Measurements from ENCODE around the gene BCLAF1. TPM values are rescaled to one million over a fixed set of nuclear protein-coding genes. Genes with fewer than 3 reads are reported as not detected.
"Not testable (repeated sequence)": the region's sequence is repeated elsewhere in the genome, so short reads cannot be mapped to it uniquely, and the experiment has no call there.

BCLAF1 gene
- total and polyA plus RNA-seq, 3 donors from 2014 or later = 39.0 to 188 (median 167) TPM

- Histone ChIP-seq H3K36me3 (ENCODE audit: low read depth, missing control alignments) (no peaks in the 10 kb centered on the region), H3K27me3 (no peaks in the 10 kb centered on the region), H3K4me1 (no peaks in the 10 kb centered on the region), H3K9me3 (no peaks in the 10 kb centered on the region), H3K4me3 (no peak overlapping the region), H3K27ac (no peak overlapping the region)
- DNase-seq = no peak
- 91 to 97% methylated on average over 3 of the region's 3 CpGs for WGBS, 2 donors
- intact Hi-C loops (cut with DNase I; ENCODE audit: low total_unique reads) = no loop called here
- TF ChIP-seq, protein P1, sequence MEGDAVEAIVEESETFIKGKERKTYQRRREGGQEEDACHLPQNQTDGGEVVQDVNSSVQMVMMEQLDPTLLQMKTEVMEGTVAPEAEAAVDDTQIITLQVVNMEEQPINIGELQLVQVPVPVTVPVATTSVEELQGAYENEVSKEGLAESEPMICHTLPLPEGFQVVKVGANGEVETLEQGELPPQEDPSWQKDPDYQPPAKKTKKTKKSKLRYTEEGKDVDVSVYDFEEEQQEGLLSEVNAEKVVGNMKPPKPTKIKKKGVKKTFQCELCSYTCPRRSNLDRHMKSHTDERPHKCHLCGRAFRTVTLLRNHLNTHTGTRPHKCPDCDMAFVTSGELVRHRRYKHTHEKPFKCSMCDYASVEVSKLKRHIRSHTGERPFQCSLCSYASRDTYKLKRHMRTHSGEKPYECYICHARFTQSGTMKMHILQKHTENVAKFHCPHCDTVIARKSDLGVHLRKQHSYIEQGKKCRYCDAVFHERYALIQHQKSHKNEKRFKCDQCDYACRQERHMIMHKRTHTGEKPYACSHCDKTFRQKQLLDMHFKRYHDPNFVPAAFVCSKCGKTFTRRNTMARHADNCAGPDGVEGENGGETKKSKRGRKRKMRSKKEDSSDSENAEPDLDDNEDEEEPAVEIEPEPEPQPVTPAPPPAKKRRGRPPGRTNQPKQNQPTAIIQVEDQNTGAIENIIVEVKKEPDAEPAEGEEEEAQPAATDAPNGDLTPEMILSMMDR (IDR thresholded peaks at IDR 0.05) = no peak
- TF ChIP-seq POLR2A (IDR thresholded peaks at IDR 0.05) = no peak
Observed at GRCh38 chr6:136312975-136313374, 23.3 kb upstream of the BCLAF1 start.

- intact Hi-C loops (cut with DNase I; ENCODE audit: low total_unique reads) = no loop called here
- 94 to 100% methylated on average over 1 of the region's 1 CpG for WGBS, 2 donors
Observed at GRCh38 chr6:136309729-136310311, 20.2 kb upstream of the BCLAF1 start.

DNA sequence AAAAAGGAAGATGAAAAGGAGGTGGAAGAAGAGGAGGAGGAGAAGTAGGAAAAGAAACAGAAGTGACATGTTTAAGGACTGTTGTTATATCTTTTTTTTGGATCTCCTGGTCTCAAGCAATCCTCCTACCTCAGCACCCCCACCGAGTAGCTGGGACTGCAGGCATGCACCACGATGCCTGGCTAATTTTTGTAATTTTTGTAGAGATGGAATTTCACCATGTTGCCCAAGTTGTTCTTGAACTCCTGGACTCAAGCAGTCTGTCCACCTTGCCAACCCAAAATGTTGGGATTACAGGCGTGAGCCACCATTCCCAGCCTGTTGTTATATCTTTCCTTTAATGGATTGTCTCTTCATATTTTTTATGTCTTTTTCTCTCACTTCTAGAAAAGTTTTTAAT lies 19.5 kb upstream of the BCLAF1 start:
- 90 to 93% methylated on average over 3 of the region's 3 CpGs for WGBS, 2 donors
- no peak for TF ChIP-seq POLR2A (IDR thresholded peaks at IDR 0.05)
- TF ChIP-seq, protein P1 (IDR thresholded peaks at IDR 0.05) = no peak
- H3K4me3 ChIP-seq = no peak overlapping the region
- no peaks in the 10 kb centered on the region for H3K4me1 ChIP-seq
- no peaks in the 10 kb centered on the region for H3K36me3 ChIP-seq (ENCODE audit: low read depth, missing control alignments)
- no peaks in the 10 kb centered on the region for H3K9me3 ChIP-seq
- H3K27me3 ChIP-seq = no peaks in the 10 kb centered on the region
- no peak overlapping the region for H3K27ac ChIP-seq
- DNase-seq = no peak
- intact Hi-C loops (cut with DNase I; ENCODE audit: low total_unique reads) = no loop called here

More at GRCh38 chr6:136309729-136310311, 20.2 kb upstream of the BCLAF1 start:
- no peaks in the 10 kb centered on the region for H3K9me3 ChIP-seq
- H3K4me3 ChIP-seq = no peak overlapping the region
- H3K27ac ChIP-seq = no peak overlapping the region
- H3K4me1 ChIP-seq = no peaks in the 10 kb centered on the region
- TF ChIP-seq POLR2A (IDR thresholded peaks at IDR 0.05) = no peak
- TF ChIP-seq, protein P1 (IDR thresholded peaks at IDR 0.05) = no peak
- no peaks in the 10 kb centered on the region for H3K36me3 ChIP-seq (ENCODE audit: low read depth, missing control alignments)
- H3K27me3 ChIP-seq = no peaks in the 10 kb centered on the region
- no peak for DNase-seq

GRCh38 chr6:136308469-136308868 lies 18.8 kb upstream of the BCLAF1 start:
- 85 to 86% methylated on average over 1 of the region's 1 CpG for WGBS, 2 donors
- H3K27ac ChIP-seq; H3K4me1 ChIP-seq; H3K9me3 ChIP-seq; H3K4me3 ChIP-seq; H3K27me3 ChIP-seq; DNase-seq; H3K36me3 ChIP-seq (ENCODE audit: low read depth, missing control alignments); intact Hi-C loops (cut with DNase I; ENCODE audit: low total_unique reads): not testable (repeated sequence)

GRCh38 chr6:136307351-136307750 lies 17.7 kb upstream of the BCLAF1 start:
- no peaks in the 10 kb centered on the region for H3K27me3 ChIP-seq
- no peak for TF ChIP-seq POLR2A (IDR thresholded peaks at IDR 0.05)
- TF ChIP-seq, protein P1 (IDR thresholded peaks at IDR 0.05) = no peak
- H3K9me3 ChIP-seq = no peaks in the 10 kb centered on the region
- no peak overlapping the region for H3K4me3 ChIP-seq
- no peak for DNase-seq
- H3K36me3 ChIP-seq (ENCODE audit: low read depth, missing control alignments) = no peaks in the 10 kb centered on the region
- no peak overlapping the region for H3K27ac ChIP-seq
- no peaks in the 10 kb centered on the region for H3K4me1 ChIP-seq
- intact Hi-C loops (cut with DNase I; ENCODE audit: low total_unique reads) = no loop called here

All from testis (tissue), 3 donors.